Ascending aorta (tissue), 2 donors: ENCODE data around the gene MMP8. TPM values are rescaled to one million over a fixed set of nuclear protein-coding genes. Genes with fewer than 3 reads are reported as not detected.

Experiments used
- DNase-seq, 2 donors: peaks; one replicate each; pipeline ENCODE4 v3.0.0-alpha.2; 2019; ENCODE audit warnings: low spot score in 2 of 2
- H3K27ac ChIP-seq, 2 donors: fragments of 200-600 bp; sonication (generic); one replicate each; pipeline ENCODE4 v1.5.1; 2016 to 2017; ENCODE audit warnings: mild to moderate bottlenecking in 1 of 2
- H3K27me3 ChIP-seq: fragments of 200-600 bp; sonication (generic); one replicate; pipeline ENCODE4 v1.5.1; 2017
- H3K36me3 ChIP-seq, 2 donors: fragments of 200-600 bp; sonication (generic); one replicate each; pipeline ENCODE4 v1.5.1; 2016
- H3K4me1 ChIP-seq, 2 donors: fragments of 200-600 bp; sonication (generic); one replicate each; pipeline ENCODE4 v1.5.1; 2016 to 2017; ENCODE audit warnings: mild to moderate bottlenecking in 1 of 2
- H3K4me3 ChIP-seq, 2 donors: fragments of 200-600 bp; sonication (generic); one replicate each; pipeline ENCODE4 v1.5.1; 2016 to 2017; ENCODE audit warnings: mild to moderate bottlenecking in 1 of 2
- H3K9me3 ChIP-seq, 2 donors: fragments of 200-600 bp; sonication (generic); one replicate each; pipeline ENCODE4 v1.5.1; 2016
- intact Hi-C: fragments of 100-400 bp; cut with DNase I; formaldehyde crosslinking; loops from one replicate; pipeline ENCODE4 v1.15.1; 2023
- total RNA-seq: library from RNA; depleted of rRNA; stranded (reverse); fragments of >200 nt; gene quantifications from one replicate; pipeline ENCODE4 v1.1.0, GENCODE V29; 2016
- TF ChIP-seq, protein P1 (sequence below), 3 experiments: fragments of 200-600 bp in 2 of 3; fragments of 450-650 bp in 1 of 3; sonication (generic) in 2 of 3; IDR thresholded peaks; one replicate each; pipeline ENCODE4 v1.5.1; 2016 to 2019; ENCODE audit warnings: antibody characterized with exemption in 3 of 3, mild to moderate bottlenecking in 1 of 3, moderate library complexity in 1 of 3

The MMP8 gene
- total RNA-seq, 1 donor from 2014 or later, result not detected

DNA sequence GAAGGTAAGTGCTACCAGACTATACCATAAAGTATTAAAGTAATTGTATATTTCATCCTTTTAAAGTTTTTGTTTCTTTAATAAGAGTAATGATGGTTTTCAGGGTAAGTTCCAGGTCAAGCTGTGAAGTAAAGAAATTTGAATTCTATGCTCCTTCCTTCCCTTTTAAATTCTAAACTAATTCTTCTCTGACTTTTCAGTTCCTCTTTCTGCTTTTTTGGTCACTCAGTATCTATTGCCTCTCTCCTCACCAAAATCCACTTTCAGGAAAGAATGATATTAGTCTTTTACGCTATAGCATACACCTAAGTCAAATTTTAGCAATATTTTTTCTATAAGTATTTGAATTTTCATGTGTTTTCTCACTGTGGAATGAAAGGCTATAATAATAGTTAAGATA lies 8.2 kb downstream of the MMP8 start:
- TF ChIP-seq, protein P1, sequence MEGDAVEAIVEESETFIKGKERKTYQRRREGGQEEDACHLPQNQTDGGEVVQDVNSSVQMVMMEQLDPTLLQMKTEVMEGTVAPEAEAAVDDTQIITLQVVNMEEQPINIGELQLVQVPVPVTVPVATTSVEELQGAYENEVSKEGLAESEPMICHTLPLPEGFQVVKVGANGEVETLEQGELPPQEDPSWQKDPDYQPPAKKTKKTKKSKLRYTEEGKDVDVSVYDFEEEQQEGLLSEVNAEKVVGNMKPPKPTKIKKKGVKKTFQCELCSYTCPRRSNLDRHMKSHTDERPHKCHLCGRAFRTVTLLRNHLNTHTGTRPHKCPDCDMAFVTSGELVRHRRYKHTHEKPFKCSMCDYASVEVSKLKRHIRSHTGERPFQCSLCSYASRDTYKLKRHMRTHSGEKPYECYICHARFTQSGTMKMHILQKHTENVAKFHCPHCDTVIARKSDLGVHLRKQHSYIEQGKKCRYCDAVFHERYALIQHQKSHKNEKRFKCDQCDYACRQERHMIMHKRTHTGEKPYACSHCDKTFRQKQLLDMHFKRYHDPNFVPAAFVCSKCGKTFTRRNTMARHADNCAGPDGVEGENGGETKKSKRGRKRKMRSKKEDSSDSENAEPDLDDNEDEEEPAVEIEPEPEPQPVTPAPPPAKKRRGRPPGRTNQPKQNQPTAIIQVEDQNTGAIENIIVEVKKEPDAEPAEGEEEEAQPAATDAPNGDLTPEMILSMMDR (IDR thresholded peaks at IDR 0.05), result no peak
- Histone ChIP-seq H3K9me3 (no peaks in the 10 kb centered on the region), H3K27ac (no peak overlapping the region), H3K36me3 (no peaks in the 10 kb centered on the region), H3K27me3 (no peaks in the 10 kb centered on the region), H3K4me3 (no peak overlapping the region), H3K4me1 (no peaks in the 10 kb centered on the region)
- DNase-seq, result no peak
- intact Hi-C loops, result no loop called here

DNA sequence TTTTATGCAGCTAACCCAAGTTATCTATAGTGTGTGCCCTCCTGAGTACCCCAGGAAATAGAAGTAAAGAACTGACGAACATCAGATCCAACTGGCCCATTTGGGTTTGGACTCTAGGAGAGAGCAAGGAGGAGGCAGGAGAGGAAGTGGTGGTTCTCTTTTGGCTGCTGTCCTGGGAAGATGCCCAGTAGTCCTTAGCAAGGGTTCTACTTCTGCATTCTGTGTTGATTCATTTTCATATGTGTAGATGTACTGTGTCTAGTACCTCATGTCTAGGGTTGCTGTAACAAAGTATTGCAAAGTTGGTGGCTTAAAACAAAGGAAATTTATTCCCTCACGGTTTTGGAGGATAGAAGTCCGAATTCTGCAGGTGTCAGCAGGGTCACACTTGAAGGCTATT lies 12.6 kb downstream of the MMP8 start:
- H3K4me3 ChIP-seq, result no peak overlapping the region
- no peaks in the 10 kb centered on the region for H3K9me3 ChIP-seq
- no peak overlapping the region for H3K27ac ChIP-seq
- no peaks in the 10 kb centered on the region for H3K36me3 ChIP-seq
- no peaks in the 10 kb centered on the region for H3K4me1 ChIP-seq
- TF ChIP-seq, protein P1 (IDR thresholded peaks at IDR 0.05), result no peak
- intact Hi-C loops, result no loop called here
- no peaks in the 10 kb centered on the region for H3K27me3 ChIP-seq
- DNase-seq, result no peak

DNA sequence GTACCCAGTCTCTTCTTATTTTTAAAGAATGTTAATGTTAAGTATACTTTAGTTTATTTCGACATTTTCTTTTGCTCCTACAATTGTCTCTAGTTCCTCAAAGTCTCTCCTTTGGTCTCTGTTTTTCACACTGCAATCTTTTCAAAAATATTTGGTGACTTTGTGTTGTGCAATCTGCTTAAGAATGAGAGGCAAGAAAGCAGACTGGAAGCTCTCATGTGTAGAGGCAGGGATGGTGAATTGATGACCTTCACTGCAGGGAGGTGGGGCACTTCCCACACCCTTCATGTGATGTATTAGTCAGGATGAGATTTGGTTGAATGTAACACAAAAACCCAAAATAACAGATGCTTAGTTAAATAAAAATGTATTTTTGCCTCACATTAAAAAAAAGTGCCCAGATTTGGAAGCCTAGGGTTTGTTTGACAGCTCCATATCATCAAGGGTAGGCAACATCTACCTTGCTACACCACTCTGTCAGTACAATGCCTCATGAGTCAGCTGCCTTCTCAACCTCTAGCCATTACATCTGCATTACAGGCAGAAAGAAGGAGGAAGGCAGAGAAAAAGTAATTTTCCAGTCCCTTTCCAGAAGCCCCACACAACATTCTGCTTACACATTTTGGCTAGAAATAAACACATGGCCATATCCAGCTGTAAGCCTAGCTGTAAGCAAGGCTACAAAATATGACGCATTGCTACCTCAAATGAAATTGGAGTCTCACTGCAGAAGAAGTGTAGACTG lies 15.4 kb downstream of the MMP8 start:
- TF ChIP-seq, protein P1 (IDR thresholded peaks at IDR 0.05), result no peak
- Histone ChIP-seq H3K36me3 (no peaks in the 10 kb centered on the region), H3K4me1 (no peaks in the 10 kb centered on the region), H3K9me3 (no peaks in the 10 kb centered on the region), H3K4me3 (no peak overlapping the region), H3K27me3 (no peaks in the 10 kb centered on the region), H3K27ac (no peak overlapping the region)
- intact Hi-C loops, result no loop called here
- no peak for DNase-seq

DNA sequence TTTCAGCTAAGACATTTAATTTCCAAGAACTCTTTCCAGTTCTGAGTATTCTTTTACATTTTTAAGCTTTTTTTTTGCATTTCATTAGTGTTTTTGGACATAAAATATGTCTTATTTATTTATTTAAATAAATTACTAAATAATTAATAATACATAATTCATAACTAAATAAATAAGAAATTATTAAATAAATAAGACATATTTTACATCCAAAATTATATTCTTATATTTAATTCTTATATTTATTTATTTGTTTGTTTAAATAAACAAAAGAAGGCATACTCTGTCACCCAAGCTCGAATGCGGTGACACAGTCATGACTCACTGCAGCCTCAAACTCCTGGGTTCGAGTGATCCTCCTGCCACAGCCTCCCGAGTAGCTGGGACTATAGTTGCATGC lies 16.1 kb downstream of the MMP8 start:
- no peak overlapping the region for H3K27ac ChIP-seq
- TF ChIP-seq, protein P1 (IDR thresholded peaks at IDR 0.05), result no peak
- no peak for DNase-seq
- no peaks in the 10 kb centered on the region for H3K9me3 ChIP-seq
- H3K36me3 ChIP-seq, result no peaks in the 10 kb centered on the region
- intact Hi-C loops, result no loop called here
- no peaks in the 10 kb centered on the region for H3K27me3 ChIP-seq
- no peaks in the 10 kb centered on the region for H3K4me1 ChIP-seq
- H3K4me3 ChIP-seq, result no peak overlapping the region

DNA sequence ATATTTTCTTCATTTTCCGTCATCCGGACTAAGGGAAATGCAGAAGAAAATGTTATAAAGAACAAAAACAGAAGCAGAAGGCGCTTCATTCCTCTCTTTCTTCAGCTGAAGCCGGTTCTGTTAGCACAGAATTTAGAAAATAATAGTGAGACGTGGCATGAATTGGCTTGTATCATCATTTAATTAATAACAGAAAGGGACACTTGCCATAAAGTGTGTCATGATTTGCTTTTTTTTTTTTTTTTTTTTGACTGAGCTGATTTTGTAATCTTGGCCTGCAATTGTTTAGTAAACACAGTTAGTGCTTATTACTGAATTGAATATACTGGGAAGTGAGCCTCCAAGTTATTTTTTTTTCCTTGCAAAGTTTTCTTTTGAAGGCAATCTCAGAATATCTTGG lies 19.1 kb downstream of the MMP8 start, which contains the start of gene MMP27:
MMP27 (minus strand) TSS at position 144 of the 400 bp plus-strand sequence; CDS start at position 89, 55 bp downstream.
- no peaks in the 10 kb centered on the region for H3K27me3 ChIP-seq
- DNase-seq, result no peak
- no peak within 1 kb of the TSS for H3K4me3 ChIP-seq
- TF ChIP-seq, protein P1 (IDR thresholded peaks at IDR 0.05), result no peak
- no peaks in the 10 kb centered on the region for H3K36me3 ChIP-seq
- H3K4me1 ChIP-seq, result no peaks in the 10 kb centered on the region
- no peak within 1 kb of the TSS for H3K27ac ChIP-seq
- intact Hi-C loops, result no loop called here
- no peaks in the 10 kb centered on the region for H3K9me3 ChIP-seq
